Natural killer cell (primary cell): ENCODE data around the gene ERN1. TPM values are rescaled to one million over a fixed set of nuclear protein-coding genes. Genes with fewer than 3 reads are reported as not detected.

Source experiments
- ATAC-seq, 3 donors: fragments of 150-1000 bp in 2 of 3; fragments of 200-7000 bp in 1 of 3; cut with Tn5 transposase; 1 replicate in 1 of 3; 2 replicates in 2 of 3; pipeline ENCODE4 v1.10.0; 2021; ENCODE audit warnings: mild to moderate bottlenecking in 2 of 3, moderate library complexity in 2 of 3
- DNase-seq, 2 donors: peaks; one replicate each; pipeline versions ENCODE4 v3.0.0 to v3.0.0-alpha.2; 2013 to 2021; ENCODE audit warnings: mixed read lengths in 1 of 2
- H3K27ac ChIP-seq: one replicate; pipeline ENCODE4 v1.5.1; 2013; ENCODE audit warnings: mild to moderate bottlenecking, low read length
- H3K27me3 ChIP-seq: one replicate; pipeline ENCODE4 v1.6.1; 2013; ENCODE audit warnings: low read length; ENCODE audit not compliant: control insufficient read depth, insufficient read depth
- H3K36me3 ChIP-seq: one replicate; pipeline ENCODE4 v1.6.1; 2013; ENCODE audit warnings: low read length; ENCODE audit not compliant: control insufficient read depth, insufficient read depth
- H3K4me1 ChIP-seq: one replicate; pipeline ENCODE4 v1.6.1; 2013; ENCODE audit warnings: low read length; ENCODE audit not compliant: control insufficient read depth, insufficient read depth
- H3K4me3 ChIP-seq: one replicate; pipeline ENCODE4 v1.5.1; 2013; ENCODE audit warnings: low read length
- H3K9me3 ChIP-seq: one replicate; pipeline ENCODE4 v1.6.1; 2013; ENCODE audit warnings: low read length; ENCODE audit not compliant: control insufficient read depth, insufficient read depth
- H3K27ac Mint-ChIP-seq, 2 donors: one replicate each; pipeline ENCODE4 v1.8.0; 2022; ENCODE audit warnings: mild to moderate bottlenecking in 2 of 2, mixed read lengths in 2 of 2, moderate library complexity in 1 of 2
- H3K27me3 Mint-ChIP-seq, 2 donors: one replicate each; pipeline ENCODE4 v1.8.0; 2022; ENCODE audit warnings: low read depth in 2 of 2, mixed read lengths in 2 of 2
- H3K36me3 Mint-ChIP-seq: one replicate; pipeline ENCODE4 v1.8.0; 2022; ENCODE audit warnings: mixed read lengths
- H3K4me1 Mint-ChIP-seq, 2 donors: one replicate each; pipeline ENCODE4 v1.8.0; 2022; ENCODE audit warnings: mixed read lengths in 2 of 2
- H3K4me3 Mint-ChIP-seq: one replicate; pipeline ENCODE4 v1.8.0; 2022; ENCODE audit warnings: mild to moderate bottlenecking, moderate library complexity, mixed read lengths
- H3K9me3 Mint-ChIP-seq, 2 donors: one replicate each; pipeline ENCODE4 v1.8.0; 2022; ENCODE audit warnings: mixed read lengths in 2 of 2
- CTCF ChIP-seq: fragments of 200-600 bp; IDR thresholded peaks from one replicate; pipeline ENCODE4 v1.8.0; 2022; ENCODE audit warnings: antibody characterized with exemption
- WGBS: methylation state at CpG from one replicate; pipeline ENCODE4 v1.1.7; 2013; ENCODE audit warnings: missing lambda C conversion rate; ENCODE audit not compliant: insufficient coverage; 5-methylcytosine and 5-hydroxymethylcytosine counted together
- intact Hi-C: fragments of 100-400 bp; cut with micrococcal nuclease; formaldehyde crosslinking; loops from one replicate; pipeline ENCODE4 v1.14.2; 2022
- total RNA-seq, 4 donors: library from RNA; stranded (reverse); fragments of 120-200 nt in 1 of 4; gene quantifications; one replicate each; pipeline versions ENCODE4 v1.2.3 to v1.2.4, GENCODE V29; 2013 to 2022

ERN1 gene
- total RNA-seq, 3 donors from 2014 or later (not counting 1 experiment from before 2014, with no cell fraction given), result 52.9 to 90.5 (median 67.2) TPM

GRCh38 chr17:64135000-64135399 lies 5.1 kb upstream of the ERN1 start:
- Histone ChIP-seq H3K27me3 (no peaks in the 10 kb centered on the region), H3K9me3 (no peaks in the 10 kb centered on the region), H3K4me3 (no peak overlapping the region), H3K4me1 (peaks cover 10% of the 10 kb centered on the region), H3K36me3 (no peaks in the 10 kb centered on the region), H3K27ac (no peak overlapping the region)
- no peak for DNase-seq
- H3K9me3 Mint-ChIP-seq, result no peaks in the 10 kb centered on the region
- H3K27ac Mint-ChIP-seq, result no peak overlapping the region
- no peak overlapping the region for H3K4me3 Mint-ChIP-seq
- no peak for ATAC-seq
- WGBS, result 88% methylated on average over 5 of the region's 6 CpGs
- intact Hi-C loops, result no loop called here
- TF ChIP-seq CTCF, result no peak
- H3K27me3 Mint-ChIP-seq, result peaks cover 0 to 3% of the 10 kb centered on the region in 2 donors
- no peaks in the 10 kb centered on the region for H3K36me3 Mint-ChIP-seq
- H3K4me1 Mint-ChIP-seq, result peaks cover 11 to 16% of the 10 kb centered on the region in 2 donors

GRCh38 chr17:64134216-64134970 lies 4.4 kb upstream of the ERN1 start:
- no peak for ATAC-seq

GRCh38 chr17:64133546-64134215 lies 3.7 kb upstream of the ERN1 start:
- Histone ChIP-seq H3K36me3 (no peaks in the 10 kb centered on the region), H3K9me3 (no peaks in the 10 kb centered on the region), H3K4me1 (peaks cover 16% of the 10 kb centered on the region), H3K4me3 (no peak overlapping the region), H3K27me3 (no peaks in the 10 kb centered on the region), H3K27ac (no peak overlapping the region)
- H3K36me3 Mint-ChIP-seq, result no peaks in the 10 kb centered on the region
- H3K27me3 Mint-ChIP-seq, result peaks cover 0 to 3% of the 10 kb centered on the region in 2 donors
- H3K4me1 Mint-ChIP-seq, result peaks cover 16 to 21% of the 10 kb centered on the region in 2 donors
- WGBS, result 41% methylated on average over 7 of the region's 8 CpGs
- H3K4me3 Mint-ChIP-seq, result no peak overlapping the region
- TF ChIP-seq CTCF, result peak; percentile 85
- no peak overlapping the region for H3K27ac Mint-ChIP-seq
- DNase-seq (peak in 1 of 2 donors; percentile 77), ATAC-seq (no peak)
- no peaks in the 10 kb centered on the region for H3K9me3 Mint-ChIP-seq
- intact Hi-C loops, result loop anchor here (1.0 kb wide), 2 partner anchors 104 to 214 kb away; no protein-coding TSS in a partner anchor

More at GRCh38 chr17:64134216-64134970, 4.4 kb upstream of the ERN1 start:
- no peak overlapping the region for H3K27ac ChIP-seq
- no peak for DNase-seq
- no peaks in the 10 kb centered on the region for H3K9me3 Mint-ChIP-seq
- 94% methylated on average over 5 of the region's 6 CpGs for WGBS
- no peaks in the 10 kb centered on the region for H3K27me3 ChIP-seq
- peaks cover 0 to 3% of the 10 kb centered on the region in 2 donors for H3K27me3 Mint-ChIP-seq
- no peak overlapping the region for H3K4me3 ChIP-seq
- no peaks in the 10 kb centered on the region for H3K36me3 ChIP-seq
- H3K4me1 Mint-ChIP-seq, result peaks cover 11 to 16% of the 10 kb centered on the region in 2 donors
- peaks cover 10% of the 10 kb centered on the region for H3K4me1 ChIP-seq
- no peaks in the 10 kb centered on the region for H3K9me3 ChIP-seq
- H3K27ac Mint-ChIP-seq, result no peak overlapping the region
- intact Hi-C loops, result no loop called here
- H3K4me3 Mint-ChIP-seq, result no peak overlapping the region
- H3K36me3 Mint-ChIP-seq, result no peaks in the 10 kb centered on the region
- TF ChIP-seq CTCF, result no peak
